ENCODE data around the gene THY1.

The THY1 gene

GRCh38 chr11:119378851-119379465 lies 44.0 kb downstream of the THY1 start:
- no peak overlapping the region for H2BK120ac ChIP-seq (ENCODE audit: low read depth, low read length)
- 36% methylated on average over 10 of the region's 10 CpGs for WGBS
- no peak overlapping the region for H3K4me2 ChIP-seq (ENCODE audit: low read length, poor library complexity, severe bottlenecking)

GRCh38 chr11:119377961-119378667 lies 44.9 kb downstream of the THY1 start:
- H3K14ac ChIP-seq (ENCODE audit: low read length in 2 of 2): no peak overlapping the region
- H2BK12ac ChIP-seq (ENCODE audit: low read length in 2 of 2): no peak overlapping the region
- H4K8ac ChIP-seq (ENCODE audit: low read length): no peak overlapping the region
- H3K27me3 ChIP-seq (ENCODE audit: control insufficient read depth in 1 of 2, insufficient read depth in 1 of 2, low read length in 2 of 2): peaks cover 3 to 51% of the 10 kb centered on the region in 2 experiments
- H3K4ac ChIP-seq (ENCODE audit: low read depth in 1 of 2, low read length in 2 of 2): no peak overlapping the region
- H2BK120ac ChIP-seq (ENCODE audit: low read depth, low read length): no peak overlapping the region
- H4K91ac ChIP-seq (ENCODE audit: low read length): no peak overlapping the region
- DNase-seq: no peak
- WGBS: 69% methylated on average over 5 of the region's 6 CpGs
- H3K4me2 ChIP-seq (ENCODE audit: low read length, poor library complexity, severe bottlenecking): no peak overlapping the region
- H2BK5ac ChIP-seq (ENCODE audit: low read depth, low read length, poor library complexity, severe bottlenecking): no peak overlapping the region
- H3K36me3 ChIP-seq (ENCODE audit: control insufficient read depth in 1 of 2, insufficient read depth in 2 of 2, low read depth in 1 of 2, low read length in 2 of 2): no peaks in the 10 kb centered on the region
- H3K9ac ChIP-seq (ENCODE audit: low read length): no peak overlapping the region
- no peak overlapping the region for H3K27ac ChIP-seq (ENCODE audit: low read length, poor library complexity, severe bottlenecking)
- no peaks in the 10 kb centered on the region for H3K9me3 ChIP-seq (ENCODE audit: control insufficient read depth, low read length)
- no peak overlapping the region for H2BK15ac ChIP-seq (ENCODE audit: low read depth, poor library complexity, severe bottlenecking)
- no peak overlapping the region for H3K18ac ChIP-seq (ENCODE audit: low read depth in 1 of 2, low read length in 2 of 2)
- H3K4me1 ChIP-seq (ENCODE audit: control insufficient read depth, insufficient read depth, low read depth, low read length): peaks cover 17% of the 10 kb centered on the region
- H3K4me3 ChIP-seq (ENCODE audit: insufficient read depth in 1 of 2, low read depth in 1 of 2, low read length in 2 of 2): no peak overlapping the region
- no peaks in the 10 kb centered on the region for H3K79me1 ChIP-seq (replicated peaks; ENCODE audit: low read length, poor library complexity, severe bottlenecking)
- no peak overlapping the region for H2AK5ac ChIP-seq (ENCODE audit: low read length, severe bottlenecking)
- H3K23ac ChIP-seq (ENCODE audit: low read length in 2 of 2): no peak overlapping the region
- H2AFZ ChIP-seq (ENCODE audit: low read depth, low read length): no peak overlapping the region

More at GRCh38 chr11:119378851-119379465, 44.0 kb downstream of the THY1 start:
- Histone ChIP-seq H2AFZ (ENCODE audit: low read depth, low read length) (no peak overlapping the region), H3K27ac (ENCODE audit: low read length, poor library complexity, severe bottlenecking) (no peak overlapping the region), H3K9me3 (ENCODE audit: control insufficient read depth, low read length) (no peaks in the 10 kb centered on the region), H3K4me3 (ENCODE audit: insufficient read depth in 1 of 2, low read depth in 1 of 2, low read length in 2 of 2) (no peak overlapping the region), H3K18ac (ENCODE audit: low read depth in 1 of 2, low read length in 2 of 2) (no peak overlapping the region), H3K36me3 (ENCODE audit: control insufficient read depth in 1 of 2, insufficient read depth in 2 of 2, low read depth in 1 of 2, low read length in 2 of 2) (no peaks in the 10 kb centered on the region), H2BK5ac (ENCODE audit: low read depth, low read length, poor library complexity, severe bottlenecking) (no peak overlapping the region), H3K27me3 (ENCODE audit: control insufficient read depth in 1 of 2, insufficient read depth in 1 of 2, low read length in 2 of 2) (peaks cover 6 to 55% of the 10 kb centered on the region in 2 experiments), H2BK15ac (ENCODE audit: low read depth, poor library complexity, severe bottlenecking) (no peak overlapping the region), H3K14ac (ENCODE audit: low read length in 2 of 2) (no peak overlapping the region), H3K23ac (ENCODE audit: low read length in 2 of 2) (no peak overlapping the region), H4K8ac (ENCODE audit: low read length) (no peak overlapping the region), H2AK5ac (ENCODE audit: low read length, severe bottlenecking) (no peak overlapping the region), H4K91ac (ENCODE audit: low read length) (no peak overlapping the region), H3K4me1 (ENCODE audit: control insufficient read depth, insufficient read depth, low read depth, low read length) (peaks cover 17% of the 10 kb centered on the region), H3K4ac (ENCODE audit: low read depth in 1 of 2, low read length in 2 of 2) (no peak overlapping the region), H3K9ac (ENCODE audit: low read length) (no peak overlapping the region), H3K79me1 (replicated peaks; ENCODE audit: low read length, poor library complexity, severe bottlenecking) (no peaks in the 10 kb centered on the region), H2BK12ac (ENCODE audit: low read length in 2 of 2) (no peak overlapping the region)
- no peak for DNase-seq

- peaks cover 17% of the 10 kb centered on the region for H3K4me1 ChIP-seq (ENCODE audit: control insufficient read depth, insufficient read depth, low read depth, low read length)
- DNase-seq: no peak
- no peak overlapping the region for H3K18ac ChIP-seq (ENCODE audit: low read depth in 1 of 2, low read length in 2 of 2)
- H3K27me3 ChIP-seq (ENCODE audit: control insufficient read depth in 1 of 2, insufficient read depth in 1 of 2, low read length in 2 of 2): peaks cover 0 to 57% of the 10 kb centered on the region in 2 experiments
- H3K4me3 ChIP-seq (ENCODE audit: insufficient read depth in 1 of 2, low read depth in 1 of 2, low read length in 2 of 2): no peak overlapping the region
- H3K27ac ChIP-seq (ENCODE audit: low read length, poor library complexity, severe bottlenecking): no peak overlapping the region
- WGBS: 70% methylated on average over 11 of the region's 12 CpGs
- no peak overlapping the region for H3K4ac ChIP-seq (ENCODE audit: low read depth in 1 of 2, low read length in 2 of 2)
- no peaks in the 10 kb centered on the region for H3K9me3 ChIP-seq (ENCODE audit: control insufficient read depth, low read length)
- H4K8ac ChIP-seq (ENCODE audit: low read length): no peak overlapping the region
- no peak overlapping the region for H3K9ac ChIP-seq (ENCODE audit: low read length)
- no peak overlapping the region for H3K14ac ChIP-seq (ENCODE audit: low read length in 2 of 2)
- no peak overlapping the region for H2BK5ac ChIP-seq (ENCODE audit: low read depth, low read length, poor library complexity, severe bottlenecking)
- H4K91ac ChIP-seq (ENCODE audit: low read length): peak overlapping the region; percentile 28
- H3K23ac ChIP-seq (ENCODE audit: low read length in 2 of 2): no peak overlapping the region
- no peak overlapping the region for H2AK5ac ChIP-seq (ENCODE audit: low read length, severe bottlenecking)
- no peak overlapping the region for H2BK120ac ChIP-seq (ENCODE audit: low read depth, low read length)
- no peak overlapping the region for H2BK12ac ChIP-seq (ENCODE audit: low read length in 2 of 2)
- no peak overlapping the region for H2AFZ ChIP-seq (ENCODE audit: low read depth, low read length)
- H3K4me2 ChIP-seq (ENCODE audit: low read length, poor library complexity, severe bottlenecking): no peak overlapping the region
- H3K79me1 ChIP-seq (replicated peaks; ENCODE audit: low read length, poor library complexity, severe bottlenecking): no peaks in the 10 kb centered on the region
- no peak overlapping the region for H2BK15ac ChIP-seq (ENCODE audit: low read depth, poor library complexity, severe bottlenecking)
- no peaks in the 10 kb centered on the region for H3K36me3 ChIP-seq (ENCODE audit: control insufficient read depth in 1 of 2, insufficient read depth in 2 of 2, low read depth in 1 of 2, low read length in 2 of 2)
These were observed 45.7 kb downstream of the THY1 start for GRCh38 chr11:119377112-119377901.

Measured in mesenchymal stem cell (in vitro differentiated cells and primary cell).